ENCODE results near the gene ADAMTS17.

DNA sequence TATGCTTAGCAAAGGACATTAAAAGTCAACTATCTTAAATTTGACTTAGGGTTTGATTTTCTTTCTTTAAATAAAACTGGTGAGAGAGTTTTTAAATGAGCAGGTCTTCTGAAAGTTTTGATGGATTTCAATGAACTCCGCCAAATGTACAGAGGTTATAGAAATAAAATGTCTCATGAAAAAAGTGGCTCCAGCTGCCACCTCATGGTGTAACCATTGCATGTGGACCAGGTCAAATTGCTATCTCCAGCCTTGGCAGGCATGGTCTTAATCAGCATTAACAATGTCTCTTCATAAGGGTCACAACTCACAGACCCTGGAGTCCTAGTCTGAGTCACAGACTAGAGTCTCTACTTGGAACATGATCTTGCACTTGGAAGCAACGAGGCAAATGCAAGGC, 182.3 kb downstream of the ADAMTS17 start:
- TF ChIP-seq, protein P1, sequence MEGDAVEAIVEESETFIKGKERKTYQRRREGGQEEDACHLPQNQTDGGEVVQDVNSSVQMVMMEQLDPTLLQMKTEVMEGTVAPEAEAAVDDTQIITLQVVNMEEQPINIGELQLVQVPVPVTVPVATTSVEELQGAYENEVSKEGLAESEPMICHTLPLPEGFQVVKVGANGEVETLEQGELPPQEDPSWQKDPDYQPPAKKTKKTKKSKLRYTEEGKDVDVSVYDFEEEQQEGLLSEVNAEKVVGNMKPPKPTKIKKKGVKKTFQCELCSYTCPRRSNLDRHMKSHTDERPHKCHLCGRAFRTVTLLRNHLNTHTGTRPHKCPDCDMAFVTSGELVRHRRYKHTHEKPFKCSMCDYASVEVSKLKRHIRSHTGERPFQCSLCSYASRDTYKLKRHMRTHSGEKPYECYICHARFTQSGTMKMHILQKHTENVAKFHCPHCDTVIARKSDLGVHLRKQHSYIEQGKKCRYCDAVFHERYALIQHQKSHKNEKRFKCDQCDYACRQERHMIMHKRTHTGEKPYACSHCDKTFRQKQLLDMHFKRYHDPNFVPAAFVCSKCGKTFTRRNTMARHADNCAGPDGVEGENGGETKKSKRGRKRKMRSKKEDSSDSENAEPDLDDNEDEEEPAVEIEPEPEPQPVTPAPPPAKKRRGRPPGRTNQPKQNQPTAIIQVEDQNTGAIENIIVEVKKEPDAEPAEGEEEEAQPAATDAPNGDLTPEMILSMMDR (IDR thresholded peaks at IDR 0.05; ENCODE audit: low read depth, low read length, poor library complexity, severe bottlenecking): no peak
- TF ChIP-seq EZH2phosphoT487 (IDR thresholded peaks at IDR 0.05; ENCODE audit: borderline replicate concordance, low read length): no peak

Data from DOHH2 (cell line).